Right kidney (tissue), 1 donor: ENCODE data around the gene MYO5A.
"Not testable (repeated sequence)": the region's sequence is repeated elsewhere in the genome, so short reads cannot be mapped to it uniquely, and the experiment has no call there.

Experiments
- DNase-seq: peaks from one replicate; pipeline ENCODE4 v3.0.0-alpha.2; 2016

MYO5A gene

DNA sequence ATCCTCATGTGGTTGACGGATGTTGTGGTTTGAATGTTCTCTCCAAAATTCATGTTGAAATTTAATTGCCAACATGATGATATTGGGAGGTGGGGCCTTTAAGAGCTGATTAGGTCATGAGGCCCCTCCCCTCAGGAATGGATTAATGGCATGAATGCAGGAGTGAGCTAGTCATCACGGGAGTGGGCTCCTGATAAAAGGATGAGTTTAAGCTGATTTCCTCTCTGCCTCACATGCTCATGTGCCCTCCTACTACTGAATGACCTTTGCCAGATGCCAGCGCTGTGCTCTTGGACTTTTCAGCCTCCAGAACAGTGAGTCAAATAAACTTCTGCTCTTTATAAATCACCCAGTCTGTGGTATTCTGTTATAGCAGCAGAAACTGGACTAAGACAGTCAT is 111.2 kb downstream of the MYO5A start:
- DNase-seq: no peak

- not testable (repeated sequence) for DNase-seq
Observed at GRCh38 chr15:52416566-52416965, 112.1 kb downstream of the MYO5A start.

DNA sequence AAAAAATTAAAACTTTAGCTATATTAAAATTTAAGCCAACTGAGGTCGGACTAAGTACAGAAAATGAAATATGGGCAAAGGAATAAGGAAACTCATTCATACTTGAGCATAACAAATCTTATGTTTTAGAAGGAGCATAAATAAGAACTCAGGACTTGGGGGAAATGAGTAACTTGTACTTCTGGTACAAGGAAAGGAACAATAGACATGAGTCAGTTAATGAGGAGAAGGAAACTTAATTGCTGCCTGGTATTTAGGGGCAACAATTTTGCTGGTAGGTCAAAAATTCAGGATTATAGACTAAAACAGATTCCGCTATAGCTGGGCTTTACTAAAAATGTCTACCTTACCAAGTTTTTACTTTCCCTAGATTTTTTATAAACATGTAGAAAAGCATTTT is 113.1 kb downstream of the MYO5A start:
- DNase-seq: no peak

GRCh38 chr15:52414936-52415335 is 113.7 kb downstream of the MYO5A start:
- DNase-seq: no peak

GRCh38 chr15:52408823-52409222 is 119.9 kb downstream of the MYO5A start:
- DNase-seq: no peak

DNA sequence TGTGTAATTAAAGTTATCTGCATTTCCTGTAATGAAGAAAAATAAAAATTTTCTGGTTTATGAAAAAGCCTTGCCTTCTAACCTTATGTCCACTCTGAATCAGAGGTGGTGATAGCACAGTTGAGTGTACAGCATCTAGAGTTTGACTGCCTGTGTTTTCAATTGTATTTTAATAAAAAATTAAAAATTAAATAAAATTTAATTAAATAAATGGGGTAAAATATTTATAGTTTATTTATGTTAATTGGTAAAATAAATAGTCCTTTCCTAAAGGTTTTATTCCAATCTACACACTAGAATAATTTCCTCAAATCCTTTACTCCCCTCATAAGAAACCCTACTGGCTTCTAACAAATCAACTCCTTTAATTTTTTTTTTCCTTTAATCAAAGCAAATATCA is 121.3 kb downstream of the MYO5A start:
- no peak for DNase-seq

DNA sequence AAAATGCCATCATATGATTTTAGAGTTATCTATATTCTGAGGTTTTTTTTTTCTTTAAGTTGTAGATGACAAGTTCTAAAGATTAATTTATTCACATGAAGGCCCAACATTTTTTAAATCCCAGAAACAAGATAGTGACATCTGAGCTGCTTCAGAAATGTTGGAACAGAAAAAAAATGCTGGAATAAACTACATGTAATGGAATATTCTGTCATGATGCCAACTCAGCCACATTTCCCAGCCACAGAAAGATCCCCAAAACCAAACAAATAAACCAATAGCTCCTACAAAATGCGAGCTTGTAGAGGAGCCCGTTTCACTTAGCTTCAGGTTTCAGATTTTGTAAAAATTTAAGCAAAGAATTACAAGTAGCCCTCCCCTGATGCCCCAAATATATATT is 122.1 kb downstream of the MYO5A start:
- DNase-seq: no peak

- no peak for DNase-seq
Observed at GRCh38 chr15:52405856-52406255, 122.8 kb downstream of the MYO5A start.

GRCh38 chr15:52397118-52397517 is 131.6 kb downstream of the MYO5A start:
- DNase-seq: no peak

GRCh38 chr15:52394118-52394517 is 134.6 kb downstream of the MYO5A start:
- peak; percentile 13 for DNase-seq

- DNase-seq: no peak
Observed at GRCh38 chr15:52392008-52392687, 136.5 kb downstream of the MYO5A start.

- no peak for DNase-seq
Observed at GRCh38 chr15:52391069-52391468, 137.6 kb downstream of the MYO5A start.

DNA sequence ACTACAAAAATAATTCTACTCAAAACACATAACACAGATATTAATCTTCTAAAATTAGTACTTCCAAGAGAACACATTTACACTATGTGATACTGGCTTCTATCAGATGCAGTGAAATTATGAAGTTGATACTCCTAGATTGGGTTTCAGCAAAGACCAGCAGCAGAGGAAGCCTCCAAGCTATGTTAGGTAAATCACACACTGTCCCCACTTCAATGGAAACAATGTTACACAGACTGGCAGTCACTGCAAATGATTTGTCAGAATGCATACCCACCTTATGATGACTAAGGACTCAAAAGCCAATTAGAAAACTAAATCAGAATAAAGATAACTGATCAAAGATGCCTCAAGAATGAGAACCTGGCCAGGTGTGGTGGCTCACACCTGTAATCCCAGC is 143.0 kb downstream of the MYO5A start:
- no peak for DNase-seq

GRCh38 chr15:52383100-52383588 is 145.5 kb downstream of the MYO5A start:
- no peak for DNase-seq

GRCh38 chr15:52382647-52383046 is 146.0 kb downstream of the MYO5A start:
- no peak for DNase-seq

DNA sequence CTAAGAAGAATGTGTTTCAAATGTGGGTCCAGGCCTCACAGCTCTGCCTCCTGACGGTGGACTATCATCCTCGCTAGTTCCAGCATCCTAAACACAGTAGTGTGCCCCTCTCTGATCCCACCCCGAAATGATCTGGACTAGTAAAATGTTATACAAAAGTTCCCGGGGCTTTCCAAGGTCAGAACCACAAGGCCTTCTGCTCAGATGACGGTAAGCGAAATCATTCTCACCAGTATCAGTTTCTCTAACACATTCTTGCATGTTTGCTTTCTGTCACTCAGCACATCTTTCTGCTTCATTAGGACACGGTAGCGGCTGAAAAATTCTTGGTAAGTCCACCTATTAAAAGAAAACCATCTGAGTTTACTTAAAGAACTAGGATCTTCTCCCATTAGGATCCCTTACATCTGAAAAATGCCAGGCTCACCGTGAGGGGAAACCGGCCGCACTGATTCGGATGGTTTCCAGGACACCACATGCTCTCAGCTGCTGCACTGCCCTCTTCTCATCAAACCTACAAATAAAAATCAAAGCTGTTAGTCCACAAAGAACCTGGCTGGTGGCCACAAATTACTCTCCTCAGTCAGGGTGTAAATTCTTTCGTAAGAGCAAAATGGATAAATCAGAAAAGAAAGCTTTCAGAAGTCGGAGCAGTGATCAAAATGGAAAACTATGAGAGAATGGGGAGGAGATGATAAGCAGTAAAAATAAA is 149.1 kb downstream of the MYO5A start:
- peak; percentile 8 for DNase-seq

DNA sequence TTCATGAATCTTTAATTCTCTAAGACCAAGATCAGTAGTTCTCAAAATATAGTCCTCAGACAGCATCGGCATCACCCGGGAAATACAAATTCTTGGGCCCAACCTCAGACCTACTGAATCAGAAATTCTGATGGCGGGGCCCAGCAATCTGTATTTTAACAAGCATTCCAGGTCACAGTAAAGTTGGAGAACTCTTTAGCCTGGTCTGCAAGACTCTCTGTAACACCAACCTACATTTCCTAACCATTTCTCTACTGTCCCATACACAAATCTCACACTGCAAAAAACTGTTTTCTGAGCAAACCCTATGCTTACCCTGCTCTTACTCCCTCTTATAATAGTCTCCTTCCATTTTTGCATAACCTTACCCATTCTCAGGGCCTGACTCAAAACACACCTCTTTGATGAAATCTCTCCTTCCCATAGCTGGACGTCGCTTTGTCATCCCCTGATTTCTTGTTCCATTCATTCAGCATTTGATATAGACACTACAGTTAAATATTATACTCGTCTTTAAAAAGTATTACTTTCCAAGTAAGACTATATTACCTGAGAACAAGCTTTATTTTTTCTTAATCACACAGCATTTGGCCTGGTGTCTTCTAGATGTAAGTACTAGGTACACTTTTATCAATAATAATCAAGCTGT is 149.8 kb downstream of the MYO5A start:
- no peak for DNase-seq

DNA sequence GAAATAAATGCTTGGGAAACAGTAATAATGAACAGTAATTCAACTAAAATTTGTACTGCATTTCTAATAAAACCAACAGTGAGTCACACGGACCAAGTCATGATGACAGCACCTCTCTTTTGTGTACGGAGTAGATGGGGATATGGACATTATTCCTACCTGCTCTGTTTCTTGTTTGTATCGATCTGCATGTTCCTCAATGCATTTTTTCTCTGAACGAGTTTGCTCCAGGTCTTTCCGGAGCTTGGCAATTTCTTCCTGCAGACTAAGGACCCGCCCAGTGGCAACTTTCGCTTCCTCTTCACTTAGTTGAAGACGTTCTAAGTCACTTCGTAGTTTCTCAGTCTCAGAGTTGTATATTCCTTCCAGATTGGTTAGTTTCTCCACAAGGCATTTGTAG is 158.7 kb downstream of the MYO5A start:
- no peak for DNase-seq

- no peak for DNase-seq
Observed at GRCh38 chr15:52369455-52369854, 159.2 kb downstream of the MYO5A start.

- no peak for DNase-seq
Observed at GRCh38 chr15:52369030-52369429, 159.7 kb downstream of the MYO5A start.

GRCh38 chr15:52368402-52368801 is 160.3 kb downstream of the MYO5A start:
- DNase-seq: no peak

DNA sequence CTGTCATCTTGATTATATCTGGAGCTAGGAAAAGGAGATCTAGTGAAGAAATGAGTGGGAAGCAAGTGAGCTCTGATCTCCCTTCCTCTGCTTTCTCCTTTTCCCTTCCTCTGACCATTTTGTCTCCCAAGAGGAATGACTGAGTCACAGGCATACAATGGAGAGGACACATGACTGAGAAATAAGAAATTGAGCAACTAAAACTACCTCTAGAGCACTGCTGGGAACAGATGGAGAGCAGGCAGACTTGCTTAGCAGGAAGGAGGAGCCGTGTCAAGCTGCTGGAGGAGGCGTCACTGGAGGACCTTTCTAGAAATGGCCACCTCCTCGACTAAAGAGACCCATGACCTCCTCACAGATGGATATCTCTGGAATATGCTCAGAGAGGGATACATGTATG is 166.2 kb downstream of the MYO5A start:
- no peak for DNase-seq

- no peak for DNase-seq
Observed at GRCh38 chr15:52361975-52362494, 166.6 kb downstream of the MYO5A start.
